ENCODE data around the gene ANKK1.

ANKK1 gene

GRCh38 chr11:113373981-113374560 lies 13.5 kb upstream of the ANKK1 start:
- no peak for ATAC-seq
- TF ChIP-seq POU6F1 (CRISPR knock-in tag; IDR thresholded peaks at IDR 0.05; ENCODE audit: borderline replicate concordance, low read depth), result no peak
- no peak for TF ChIP-seq TCF4 (CRISPR knock-in tag; IDR thresholded peaks at IDR 0.05; ENCODE audit: borderline replicate concordance)
- TF ChIP-seq ZNF565 (CRISPR knock-in tag; conservative IDR thresholded peaks at IDR 0.05; ENCODE audit: low read depth), result no peak
- TF ChIP-seq ZFP30 (CRISPR knock-in tag; IDR thresholded peaks at IDR 0.05), result no peak
- no peak for TF ChIP-seq ZNF70 (CRISPR knock-in tag; IDR thresholded peaks at IDR 0.05)
- no peak for TF ChIP-seq PPARA (CRISPR knock-in tag; IDR thresholded peaks at IDR 0.05; ENCODE audit: borderline replicate concordance)
- TF ChIP-seq CSRNP3 (CRISPR knock-in tag; IDR thresholded peaks at IDR 0.05), result no peak
- no peak for TF ChIP-seq SNAI2 (CRISPR knock-in tag; IDR thresholded peaks at IDR 0.05)

- TF ChIP-seq CSDC2 (CRISPR knock-in tag; IDR thresholded peaks at IDR 0.05) (no peak), OSR1 (CRISPR knock-in tag; IDR thresholded peaks at IDR 0.05) (no peak), TCF4 (CRISPR knock-in tag; IDR thresholded peaks at IDR 0.05; ENCODE audit: borderline replicate concordance) (no peak), ARNTL (CRISPR knock-in tag; IDR thresholded peaks at IDR 0.05; ENCODE audit: borderline replicate concordance, low read depth) (no peak), ZFP30 (CRISPR knock-in tag; IDR thresholded peaks at IDR 0.05) (no peak), CREB5 (CRISPR knock-in tag; IDR thresholded peaks at IDR 0.05; ENCODE audit: low read depth) (no peak), ZC3H10 (CRISPR knock-in tag; IDR thresholded peaks at IDR 0.05) (no peak), ZFP3 (CRISPR knock-in tag; IDR thresholded peaks at IDR 0.05) (no peak), SNAI2 (CRISPR knock-in tag; IDR thresholded peaks at IDR 0.05) (no peak), GLIS3 (CRISPR knock-in tag; IDR thresholded peaks at IDR 0.05) (no peak), CSRNP3 (CRISPR knock-in tag; IDR thresholded peaks at IDR 0.05) (no peak), ZNF565 (CRISPR knock-in tag; conservative IDR thresholded peaks at IDR 0.05; ENCODE audit: low read depth) (no peak), PPARA (CRISPR knock-in tag; IDR thresholded peaks at IDR 0.05; ENCODE audit: borderline replicate concordance) (no peak), POU6F1 (CRISPR knock-in tag; IDR thresholded peaks at IDR 0.05; ENCODE audit: borderline replicate concordance, low read depth) (no peak), PATZ1 (CRISPR knock-in tag; IDR thresholded peaks at IDR 0.05; ENCODE audit: borderline replicate concordance) (no peak), ZNF70 (CRISPR knock-in tag; IDR thresholded peaks at IDR 0.05) (no peak)
- no peak for ATAC-seq
These were observed 12.2 kb upstream of the ANKK1 start for GRCh38 chr11:113375402-113375801.

- ATAC-seq, result no peak
- TF ChIP-seq ZC3H10 (CRISPR knock-in tag; IDR thresholded peaks at IDR 0.05) (no peak), PPARA (CRISPR knock-in tag; IDR thresholded peaks at IDR 0.05; ENCODE audit: borderline replicate concordance) (no peak), GLIS3 (CRISPR knock-in tag; IDR thresholded peaks at IDR 0.05) (no peak), ZNF70 (CRISPR knock-in tag; IDR thresholded peaks at IDR 0.05) (no peak), ZNF565 (CRISPR knock-in tag; conservative IDR thresholded peaks at IDR 0.05; ENCODE audit: low read depth) (no peak), ZFP3 (CRISPR knock-in tag; IDR thresholded peaks at IDR 0.05) (no peak), ZFP30 (CRISPR knock-in tag; IDR thresholded peaks at IDR 0.05) (no peak), BACH2 (CRISPR knock-in tag; IDR thresholded peaks at IDR 0.05; ENCODE audit: borderline replicate concordance) (no peak), ARNTL (CRISPR knock-in tag; IDR thresholded peaks at IDR 0.05; ENCODE audit: borderline replicate concordance, low read depth) (no peak), CREB5 (CRISPR knock-in tag; IDR thresholded peaks at IDR 0.05; ENCODE audit: low read depth) (no peak), ZNF8 (CRISPR knock-in tag; IDR thresholded peaks at IDR 0.05) (no peak), ESRRG (CRISPR knock-in tag; IDR thresholded peaks at IDR 0.05) (no peak), PATZ1 (CRISPR knock-in tag; IDR thresholded peaks at IDR 0.05; ENCODE audit: borderline replicate concordance) (no peak)
These were observed 11.4 kb upstream of the ANKK1 start for GRCh38 chr11:113376156-113376555.
